Keratinocyte (primary cell): ENCODE data around the gene VCAN.

Source experiments
- EZH2 ChIP-seq: IDR thresholded peaks from one replicate; pipeline ENCODE4 v1.6.1; 2012; ENCODE audit warnings: inconsistent platforms, mild to moderate bottlenecking, low read length, moderate library complexity
- TF ChIP-seq, protein P1 (sequence below), 3 experiments: IDR thresholded peaks in 1 of 3; conservative IDR thresholded peaks in 1 of 3; optimal IDR thresholded peaks in 1 of 3; 2 replicates in 2 of 3; 3 replicates in 1 of 3; pipeline versions ENCODE3 to v1.5.1; 2011; ENCODE audit warnings: low read length in 3 of 3, mild to moderate bottlenecking in 3 of 3, moderate library complexity in 2 of 3, control low read depth in 1 of 3, inconsistent platforms in 1 of 3; ENCODE audit not compliant: insufficient read depth in 2 of 3; ENCODE audit errors: extremely low read depth in 1 of 3

DNA sequence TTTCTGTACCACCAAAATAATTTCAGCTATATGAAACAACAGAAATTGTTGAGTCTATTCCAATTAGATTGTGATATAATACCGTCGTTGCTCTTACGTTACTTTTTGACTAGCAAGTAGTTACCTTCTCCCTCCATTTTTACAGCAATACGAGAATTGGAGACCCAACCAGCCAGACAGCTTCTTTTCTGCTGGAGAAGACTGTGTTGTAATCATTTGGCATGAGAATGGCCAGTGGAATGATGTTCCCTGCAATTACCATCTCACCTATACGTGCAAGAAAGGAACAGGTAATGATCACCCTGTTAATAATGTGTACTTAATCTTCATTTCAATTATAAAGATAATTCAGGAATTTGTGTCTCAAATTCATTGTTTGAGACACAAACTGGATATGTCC is 100.7 kb downstream of the VCAN start:
- TF ChIP-seq, protein P1, sequence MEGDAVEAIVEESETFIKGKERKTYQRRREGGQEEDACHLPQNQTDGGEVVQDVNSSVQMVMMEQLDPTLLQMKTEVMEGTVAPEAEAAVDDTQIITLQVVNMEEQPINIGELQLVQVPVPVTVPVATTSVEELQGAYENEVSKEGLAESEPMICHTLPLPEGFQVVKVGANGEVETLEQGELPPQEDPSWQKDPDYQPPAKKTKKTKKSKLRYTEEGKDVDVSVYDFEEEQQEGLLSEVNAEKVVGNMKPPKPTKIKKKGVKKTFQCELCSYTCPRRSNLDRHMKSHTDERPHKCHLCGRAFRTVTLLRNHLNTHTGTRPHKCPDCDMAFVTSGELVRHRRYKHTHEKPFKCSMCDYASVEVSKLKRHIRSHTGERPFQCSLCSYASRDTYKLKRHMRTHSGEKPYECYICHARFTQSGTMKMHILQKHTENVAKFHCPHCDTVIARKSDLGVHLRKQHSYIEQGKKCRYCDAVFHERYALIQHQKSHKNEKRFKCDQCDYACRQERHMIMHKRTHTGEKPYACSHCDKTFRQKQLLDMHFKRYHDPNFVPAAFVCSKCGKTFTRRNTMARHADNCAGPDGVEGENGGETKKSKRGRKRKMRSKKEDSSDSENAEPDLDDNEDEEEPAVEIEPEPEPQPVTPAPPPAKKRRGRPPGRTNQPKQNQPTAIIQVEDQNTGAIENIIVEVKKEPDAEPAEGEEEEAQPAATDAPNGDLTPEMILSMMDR (optimal IDR thresholded peaks at IDR 0.05 in 1 of 3, IDR thresholded peaks at IDR 0.05 in 1 of 3, conservative IDR thresholded peaks at IDR 0.05 in 1 of 3; ENCODE audit: extremely low read depth in 1 of 3, insufficient read depth in 2 of 3, low read length in 3 of 3): no peak
- TF ChIP-seq EZH2: no peak
